HG02943 (cell line): Measurements from ENCODE around the gene NUTM2E.
"Not testable (repeated sequence)": the region's sequence is repeated elsewhere in the genome, so short reads cannot be mapped to it uniquely, and the experiment has no call there.

ENCODE experiments used
- ATAC-seq: cut with Tn5 transposase; IDR thresholded peaks from one replicate; pipeline ENCODE4 v1.9.1; 2021; ENCODE audit warnings: mild to moderate bottlenecking, low read depth, moderate library complexity; ENCODE audit not compliant: unreplicated experiment

NUTM2E gene

GRCh38 chr10:79826496-79827215 is at the start of gene NUTM2E:
NUTM2E (plus strand) TSS chr10:79826739; CDS start chr10:79841741, 15,002 bp downstream.
- peak; percentile 97 for ATAC-seq

- ATAC-seq, result not testable (repeated sequence)
Measured at GRCh38 chr10:79777997-79778396, 48.5 kb upstream of the NUTM2E start.

- peak; percentile 90 for ATAC-seq
Measured at GRCh38 chr10:79779310-79779938, 47.1 kb upstream of the NUTM2E start.

- not testable (repeated sequence) for ATAC-seq
Measured at GRCh38 chr10:79779992-79780391, 46.5 kb upstream of the NUTM2E start.

GRCh38 chr10:79781584-79781983 is 45.0 kb upstream of the NUTM2E start:
- ATAC-seq, result not testable (repeated sequence)

- ATAC-seq, result not testable (repeated sequence)
Measured at GRCh38 chr10:79787455-79787952, 39.0 kb upstream of the NUTM2E start.

GRCh38 chr10:79789351-79789750 is 37.2 kb upstream of the NUTM2E start:
- not testable (repeated sequence) for ATAC-seq

GRCh38 chr10:79791906-79792517 is 34.5 kb upstream of the NUTM2E start:
- ATAC-seq, result not testable (repeated sequence)

GRCh38 chr10:79799337-79799736 is 27.2 kb upstream of the NUTM2E start:
- ATAC-seq, result not testable (repeated sequence)

GRCh38 chr10:79805857-79806256 is 20.7 kb upstream of the NUTM2E start:
- not testable (repeated sequence) for ATAC-seq

- ATAC-seq, result not testable (repeated sequence)
Measured at GRCh38 chr10:79811895-79812294, 14.6 kb upstream of the NUTM2E start.

GRCh38 chr10:79816290-79816689 is 10.2 kb upstream of the NUTM2E start:
- ATAC-seq, result not testable (repeated sequence)

GRCh38 chr10:79823387-79823786 is 3.2 kb upstream of the NUTM2E start:
- not testable (repeated sequence) for ATAC-seq

GRCh38 chr10:79825587-79826011 is 940 bp upstream of the NUTM2E start:
- peak; percentile 5 for ATAC-seq

GRCh38 chr10:79826131-79826495 is 426 bp upstream of the NUTM2E start:
- ATAC-seq, result not testable (repeated sequence)

GRCh38 chr10:79833833-79834232 is 7.3 kb downstream of the NUTM2E start:
- not testable (repeated sequence) for ATAC-seq

- ATAC-seq, result not testable (repeated sequence)
Measured at GRCh38 chr10:79835891-79836290, 9.4 kb downstream of the NUTM2E start.

GRCh38 chr10:79836891-79837290 is 10.4 kb downstream of the NUTM2E start:
- ATAC-seq, result not testable (repeated sequence)

GRCh38 chr10:79838441-79838840 is 11.9 kb downstream of the NUTM2E start:
- ATAC-seq, result not testable (repeated sequence)

- not testable (repeated sequence) for ATAC-seq
Measured at GRCh38 chr10:79853191-79853854, 26.8 kb downstream of the NUTM2E start.

- ATAC-seq, result not testable (repeated sequence)
Measured at GRCh38 chr10:79862269-79862668, 35.7 kb downstream of the NUTM2E start.
